ENCODE measurements around the gene LRMDA. TPM values are rescaled to one million over a fixed set of nuclear protein-coding genes. Genes with fewer than 3 reads are reported as not detected.

The LRMDA gene
- total RNA-seq, 1 donor from 2014 or later = 2.1 TPM

GRCh38 chr10:76547352-76547972 lies 1116.0 kb downstream of the LRMDA start:
- DNase-seq = peak; percentile 82
- TF ChIP-seq CTCF (IDR thresholded peaks at IDR 0.05; ENCODE audit: partially characterized antibody, unreplicated experiment) = peak; percentile 88
- H3K4me3 Mint-ChIP-seq (ENCODE audit: unreplicated experiment) = no peak overlapping the region
- H3K9me3 Mint-ChIP-seq (ENCODE audit: unreplicated experiment) = no peaks in the 10 kb centered on the region
- no peak overlapping the region for H3K27ac Mint-ChIP-seq (ENCODE audit: unreplicated experiment)
- peaks cover 2% of the 10 kb centered on the region for H3K27me3 Mint-ChIP-seq (ENCODE audit: unreplicated experiment)
- peaks cover 2% of the 10 kb centered on the region for H3K4me1 Mint-ChIP-seq (ENCODE audit: low read depth, unreplicated experiment)
- no peaks in the 10 kb centered on the region for H3K36me3 Mint-ChIP-seq (ENCODE audit: unreplicated experiment)

- Mint-ChIP-seq H3K36me3 (ENCODE audit: unreplicated experiment) (no peaks in the 10 kb centered on the region), H3K4me1 (ENCODE audit: low read depth, unreplicated experiment) (peaks cover 7% of the 10 kb centered on the region), H3K9me3 (ENCODE audit: unreplicated experiment) (no peaks in the 10 kb centered on the region), H3K4me3 (ENCODE audit: unreplicated experiment) (no peak overlapping the region), H3K27me3 (ENCODE audit: unreplicated experiment) (peaks cover 2% of the 10 kb centered on the region), H3K27ac (ENCODE audit: unreplicated experiment) (no peak overlapping the region)
- no peak for DNase-seq
- no peak for TF ChIP-seq CTCF (IDR thresholded peaks at IDR 0.05; ENCODE audit: partially characterized antibody, unreplicated experiment)
These were observed 1117.3 kb downstream of the LRMDA start for GRCh38 chr10:76548716-76549115.

- Mint-ChIP-seq H3K36me3 (ENCODE audit: unreplicated experiment) (no peaks in the 10 kb centered on the region), H3K27ac (ENCODE audit: unreplicated experiment) (no peak overlapping the region), H3K27me3 (ENCODE audit: unreplicated experiment) (peaks cover 2% of the 10 kb centered on the region), H3K9me3 (ENCODE audit: unreplicated experiment) (no peaks in the 10 kb centered on the region), H3K4me3 (ENCODE audit: unreplicated experiment) (no peak overlapping the region), H3K4me1 (ENCODE audit: low read depth, unreplicated experiment) (peaks cover 7% of the 10 kb centered on the region)
- TF ChIP-seq CTCF (IDR thresholded peaks at IDR 0.05; ENCODE audit: partially characterized antibody, unreplicated experiment) = no peak
- no peak for DNase-seq
These were observed 1117.7 kb downstream of the LRMDA start for GRCh38 chr10:76549171-76549570.

GRCh38 chr10:76550806-76551205 lies 1119.4 kb downstream of the LRMDA start:
- H3K36me3 Mint-ChIP-seq (ENCODE audit: unreplicated experiment) = no peaks in the 10 kb centered on the region
- no peak for TF ChIP-seq CTCF (IDR thresholded peaks at IDR 0.05; ENCODE audit: partially characterized antibody, unreplicated experiment)
- no peak for DNase-seq
- no peak overlapping the region for H3K4me3 Mint-ChIP-seq (ENCODE audit: unreplicated experiment)
- no peaks in the 10 kb centered on the region for H3K9me3 Mint-ChIP-seq (ENCODE audit: unreplicated experiment)
- no peak overlapping the region for H3K27ac Mint-ChIP-seq (ENCODE audit: unreplicated experiment)
- peaks cover 4% of the 10 kb centered on the region for H3K4me1 Mint-ChIP-seq (ENCODE audit: low read depth, unreplicated experiment)
- peaks cover 2% of the 10 kb centered on the region for H3K27me3 Mint-ChIP-seq (ENCODE audit: unreplicated experiment)

- no peak for TF ChIP-seq CTCF (IDR thresholded peaks at IDR 0.05; ENCODE audit: partially characterized antibody, unreplicated experiment)
- H3K27me3 Mint-ChIP-seq (ENCODE audit: unreplicated experiment) = peaks cover 2% of the 10 kb centered on the region
- DNase-seq = no peak
- no peaks in the 10 kb centered on the region for H3K9me3 Mint-ChIP-seq (ENCODE audit: unreplicated experiment)
- H3K36me3 Mint-ChIP-seq (ENCODE audit: unreplicated experiment) = no peaks in the 10 kb centered on the region
- H3K27ac Mint-ChIP-seq (ENCODE audit: unreplicated experiment) = no peak overlapping the region
- no peak overlapping the region for H3K4me3 Mint-ChIP-seq (ENCODE audit: unreplicated experiment)
- peaks cover 4% of the 10 kb centered on the region for H3K4me1 Mint-ChIP-seq (ENCODE audit: low read depth, unreplicated experiment)
These were observed 1120.9 kb downstream of the LRMDA start for GRCh38 chr10:76552091-76552873.
